PFSK-1 (cell line): ENCODE results near the gene POLE.

Experiments used
- FOXP2 ChIP-seq: optimal IDR thresholded peaks from 2 replicates; pipeline ENCODE3; 2011; ENCODE audit warnings: borderline replicate concordance, control low read depth, inconsistent platforms; ENCODE audit not compliant: insufficient read depth; ENCODE audit errors: extremely low read length, extremely low read depth
- POLR2AphosphoS5 ChIP-seq: IDR thresholded peaks from 2 replicates; pipeline ENCODE4 v1.6.1; 2012; ENCODE audit warnings: low read depth, mild to moderate bottlenecking, control low read depth, low read length, moderate library complexity
- REST ChIP-seq, 2 experiments: IDR thresholded peaks; 2 replicates each; pipeline versions ENCODE4 v1.6.1 to v1.8.0; 2011 to 2012; ENCODE audit warnings: low read depth in 2 of 2, low read length in 2 of 2, control low read depth in 1 of 2, inconsistent platforms in 1 of 2, mild to moderate bottlenecking in 1 of 2, moderate library complexity in 1 of 2; ENCODE audit not compliant: insufficient read depth in 1 of 2
- SIN3A ChIP-seq: IDR thresholded peaks from 2 replicates; pipeline ENCODE4 v1.6.1; 2012; ENCODE audit warnings: mild to moderate bottlenecking, low read length, moderate library complexity, borderline replicate concordance; ENCODE audit not compliant: insufficient read depth
- TAF1 ChIP-seq: IDR thresholded peaks from 2 replicates; pipeline ENCODE4 v1.6.1; 2012; ENCODE audit warnings: low read length, control low read depth, borderline replicate concordance; ENCODE audit not compliant: insufficient read depth

POLE gene

DNA sequence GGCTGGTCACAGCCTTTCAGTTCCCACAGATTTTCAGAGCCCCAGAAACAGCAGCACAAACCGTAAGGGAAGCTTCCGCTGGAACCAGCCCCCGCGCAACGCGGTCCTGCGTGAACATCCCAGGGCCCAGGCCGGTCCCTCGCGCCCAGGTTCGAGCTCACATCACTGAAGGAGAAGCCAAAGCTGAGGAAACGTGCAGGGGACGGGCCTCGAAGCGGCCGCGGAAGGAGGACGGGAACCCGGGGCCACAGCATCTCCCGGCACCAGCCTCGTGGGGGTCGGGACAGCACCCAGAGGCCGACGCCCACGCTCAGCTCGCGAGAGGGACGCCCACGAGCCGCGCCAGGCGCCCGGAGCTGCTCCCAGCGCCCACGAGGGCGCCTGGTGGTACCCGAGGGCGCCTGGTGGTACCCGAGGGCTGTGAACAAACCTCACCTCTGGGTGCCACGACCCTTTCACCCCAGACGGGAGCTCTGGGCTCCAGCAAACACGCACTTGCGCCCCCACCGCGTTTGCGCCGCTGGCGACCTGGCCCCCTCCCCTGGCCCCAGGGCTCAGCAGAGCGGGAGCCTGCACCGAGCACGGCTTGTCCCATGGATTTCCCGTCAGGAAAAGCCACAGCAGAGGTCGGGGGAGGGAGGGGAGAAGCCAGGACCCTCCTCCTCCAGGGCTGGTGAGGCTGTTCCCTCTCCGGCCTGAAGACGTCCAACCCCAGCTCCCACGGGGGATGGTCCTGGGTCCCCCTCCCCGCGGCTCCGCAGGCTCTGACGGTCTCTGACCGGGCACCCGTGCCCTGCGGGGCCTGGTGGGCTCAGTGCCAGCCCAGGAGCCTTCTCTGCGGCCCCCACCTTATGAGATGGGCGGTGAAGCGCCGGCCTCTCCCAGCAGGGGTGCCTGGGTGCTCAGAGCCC is 83.6 kb downstream of the POLE start:
- no peak for TF ChIP-seq POLR2AphosphoS5
- no peak for TF ChIP-seq REST (IDR thresholded peaks at IDR 0.05; ENCODE audit: insufficient read depth in 1 of 2, low read depth in 2 of 2, low read length in 2 of 2)
- no peak for TF ChIP-seq TAF1
- TF ChIP-seq SIN3A: no peak
- no peak for TF ChIP-seq FOXP2

- TF ChIP-seq FOXP2 (no peak), REST (IDR thresholded peaks at IDR 0.05; ENCODE audit: insufficient read depth in 1 of 2, low read depth in 2 of 2, low read length in 2 of 2) (no peak), TAF1 (no peak), SIN3A (no peak), POLR2AphosphoS5 (no peak)
Observed at GRCh38 chr12:132602572-132603239, 84.4 kb downstream of the POLE start.

GRCh38 chr12:132601171-132601883 is 85.8 kb downstream of the POLE start:
- TF ChIP-seq POLR2AphosphoS5: no peak
- no peak for TF ChIP-seq FOXP2
- TF ChIP-seq REST (IDR thresholded peaks at IDR 0.05; ENCODE audit: insufficient read depth in 1 of 2, low read depth in 2 of 2, low read length in 2 of 2): no peak
- no peak for TF ChIP-seq TAF1
- no peak for TF ChIP-seq SIN3A

DNA sequence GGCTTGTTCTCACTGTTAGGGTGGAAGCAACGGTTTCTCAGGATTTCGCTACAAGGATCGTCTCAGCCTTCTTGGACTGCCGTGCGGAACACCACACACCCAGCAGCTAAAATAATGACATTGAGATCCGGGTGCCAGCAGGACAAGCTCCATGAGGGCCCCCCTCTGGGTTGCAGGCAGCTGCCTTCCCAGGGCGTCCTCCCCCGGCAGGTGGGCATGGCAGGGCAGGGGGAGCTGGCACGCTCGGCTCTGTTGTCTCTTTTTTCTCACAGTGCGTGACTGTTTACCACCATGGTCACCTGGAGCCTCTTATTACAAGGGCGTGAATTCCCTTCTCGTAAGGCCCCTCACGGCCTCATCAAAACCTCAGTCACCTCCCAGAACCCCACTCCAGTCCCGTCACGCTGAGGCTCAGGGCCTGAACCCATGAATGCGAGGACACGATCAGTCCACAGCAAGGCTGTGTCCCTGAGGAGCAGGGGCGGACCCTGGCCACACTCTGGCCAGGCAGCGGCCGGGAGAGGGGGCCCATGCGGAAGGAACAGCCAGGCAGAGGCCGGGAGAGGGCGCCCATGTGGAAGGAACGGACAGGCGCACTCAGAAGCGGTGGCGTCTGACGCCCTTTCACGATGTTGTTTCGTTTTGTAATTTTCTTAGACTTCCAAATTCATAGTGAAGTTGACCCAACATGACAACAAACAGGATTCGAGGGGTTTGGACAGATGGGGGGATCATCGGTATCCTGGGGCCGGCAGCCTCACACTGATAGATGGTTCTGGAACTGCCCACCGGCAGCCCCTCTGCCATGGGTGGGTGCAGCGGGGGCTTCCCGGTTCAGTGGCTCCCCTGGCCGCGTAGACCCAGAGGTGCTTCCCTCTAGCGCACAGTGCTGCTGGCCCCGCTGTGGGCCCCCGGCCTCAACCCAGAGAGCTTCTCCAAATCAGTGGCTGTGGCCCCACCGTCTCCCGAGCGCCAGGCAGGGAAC is 86.8 kb downstream of the POLE start:
- TF ChIP-seq POLR2AphosphoS5 (no peak), FOXP2 (peak; percentile 28)
